ENCODE results near the gene ECE2.

Gene ECE2

DNA sequence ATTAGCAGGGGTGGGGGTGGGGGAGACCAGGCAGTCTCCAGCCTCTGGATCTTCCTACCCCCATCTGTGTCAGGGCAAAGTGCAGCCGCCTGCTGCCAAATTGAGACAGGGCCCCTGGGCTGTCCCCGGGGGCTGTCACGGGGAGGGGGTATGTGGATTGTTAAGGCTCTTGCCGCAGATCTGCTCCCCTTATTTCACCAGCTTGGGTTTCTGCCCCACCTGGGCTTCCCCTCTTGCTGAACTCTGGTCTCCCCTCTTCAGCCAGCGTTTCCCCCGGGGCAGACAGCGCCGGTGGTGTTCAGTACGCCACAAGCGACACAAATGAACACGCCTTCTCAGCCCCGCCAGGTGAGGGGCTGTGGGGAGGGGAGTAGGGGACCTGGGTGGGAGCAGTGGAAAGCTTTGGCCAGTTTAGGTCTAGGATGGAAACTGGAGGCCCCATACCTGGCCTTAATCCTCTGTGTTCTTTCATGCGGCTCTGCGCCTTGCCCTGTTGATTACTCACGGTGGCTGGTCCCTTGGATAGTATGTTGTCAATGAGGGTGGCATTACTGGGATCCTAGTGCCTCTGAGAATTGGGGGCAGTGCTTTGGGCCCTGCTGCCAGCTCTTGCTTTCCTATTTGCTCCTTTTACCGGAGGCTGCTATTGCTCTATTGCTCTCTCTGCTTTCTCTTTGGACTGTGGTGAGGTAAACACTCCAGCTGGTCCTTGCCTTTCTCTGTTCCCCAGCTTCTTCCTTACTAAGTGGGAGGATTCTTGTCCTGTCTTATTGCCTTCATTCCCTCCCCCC is 40.2 kb downstream of the ECE2 start:
- Histone ChIP-seq H4K20me1 (ENCODE audit: insufficient read depth, low read length) (no peaks in the 10 kb centered on the region), H2AFZ (ENCODE audit: low read length) (no peak overlapping the region), H3K4me2 (ENCODE audit: low read length) (peak overlapping the region; percentile 93), H3K9ac (ENCODE audit: low read length) (peak overlapping the region; percentile 95), H3K27me3 (ENCODE audit: insufficient read depth, low read length) (no peaks in the 10 kb centered on the region), H3K36me3 (ENCODE audit: insufficient read depth, low read length) (peaks cover 58% of the 10 kb centered on the region), H3K27ac (ENCODE audit: low read depth, low read length, poor library complexity, severe bottlenecking) (peak overlapping the region; percentile 53), H3K9me3 (ENCODE audit: low read length) (no peaks in the 10 kb centered on the region), H3F3A (ENCODE audit: insufficient read depth, low read length) (0 out of 2 replicates have a peak, but pooled peaks cover 4% of the 10 kb centered on the region), H3K4me1 (ENCODE audit: insufficient read depth, low read length, severe bottlenecking) (peaks cover 26% of the 10 kb centered on the region), H3K4me3 (ENCODE audit: low read depth, low read length, poor library complexity, severe bottlenecking) (peak overlapping the region; percentile 84), H3K9me2 (ENCODE audit: low read depth, low read length) (no peaks in the 10 kb centered on the region), H3K79me2 (ENCODE audit: insufficient read depth, low read length) (peaks cover 46% of the 10 kb centered on the region)
- TF ChIP-seq EZH2 (IDR thresholded peaks at IDR 0.05; ENCODE audit: borderline replicate concordance, low read length) = no peak
- TF ChIP-seq, protein P1, sequence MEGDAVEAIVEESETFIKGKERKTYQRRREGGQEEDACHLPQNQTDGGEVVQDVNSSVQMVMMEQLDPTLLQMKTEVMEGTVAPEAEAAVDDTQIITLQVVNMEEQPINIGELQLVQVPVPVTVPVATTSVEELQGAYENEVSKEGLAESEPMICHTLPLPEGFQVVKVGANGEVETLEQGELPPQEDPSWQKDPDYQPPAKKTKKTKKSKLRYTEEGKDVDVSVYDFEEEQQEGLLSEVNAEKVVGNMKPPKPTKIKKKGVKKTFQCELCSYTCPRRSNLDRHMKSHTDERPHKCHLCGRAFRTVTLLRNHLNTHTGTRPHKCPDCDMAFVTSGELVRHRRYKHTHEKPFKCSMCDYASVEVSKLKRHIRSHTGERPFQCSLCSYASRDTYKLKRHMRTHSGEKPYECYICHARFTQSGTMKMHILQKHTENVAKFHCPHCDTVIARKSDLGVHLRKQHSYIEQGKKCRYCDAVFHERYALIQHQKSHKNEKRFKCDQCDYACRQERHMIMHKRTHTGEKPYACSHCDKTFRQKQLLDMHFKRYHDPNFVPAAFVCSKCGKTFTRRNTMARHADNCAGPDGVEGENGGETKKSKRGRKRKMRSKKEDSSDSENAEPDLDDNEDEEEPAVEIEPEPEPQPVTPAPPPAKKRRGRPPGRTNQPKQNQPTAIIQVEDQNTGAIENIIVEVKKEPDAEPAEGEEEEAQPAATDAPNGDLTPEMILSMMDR (IDR thresholded peaks at IDR 0.05; ENCODE audit: low read length) = no peak

DNA sequence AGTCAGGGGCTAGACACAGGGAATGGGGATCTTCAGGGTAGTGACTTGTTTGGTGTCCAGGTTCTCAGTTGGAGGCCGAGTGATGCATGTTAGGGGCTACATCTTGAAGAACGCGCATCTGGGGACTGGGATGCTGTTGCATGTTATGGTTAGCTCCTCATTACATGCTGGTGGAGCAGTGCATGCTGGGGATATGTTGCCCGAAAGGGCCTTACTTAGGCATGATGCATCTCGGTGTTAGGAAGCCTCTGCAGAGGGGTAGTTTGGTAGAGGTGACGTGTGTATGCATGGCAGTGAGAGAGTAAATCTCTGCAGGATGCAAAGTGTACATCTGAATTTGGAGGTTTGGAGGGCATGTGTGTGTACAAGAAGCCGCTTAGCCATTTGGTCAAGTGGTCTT is 41.0 kb downstream of the ECE2 start:
- TF ChIP-seq, protein P1 (IDR thresholded peaks at IDR 0.05; ENCODE audit: low read length) = no peak
- TF ChIP-seq EZH2 (IDR thresholded peaks at IDR 0.05; ENCODE audit: borderline replicate concordance, low read length) = no peak
- Histone ChIP-seq H2AFZ (ENCODE audit: low read length) (no peak overlapping the region), H3K9me3 (ENCODE audit: low read length) (no peaks in the 10 kb centered on the region), H3K4me3 (ENCODE audit: low read depth, low read length, poor library complexity, severe bottlenecking) (peak overlapping the region; percentile 84), H3K9me2 (ENCODE audit: low read depth, low read length) (no peaks in the 10 kb centered on the region), H3F3A (ENCODE audit: insufficient read depth, low read length) (no peaks in the 10 kb centered on the region), H3K9ac (ENCODE audit: low read length) (peak overlapping the region; percentile 95), H3K79me2 (ENCODE audit: insufficient read depth, low read length) (peaks cover 46% of the 10 kb centered on the region), H3K36me3 (ENCODE audit: insufficient read depth, low read length) (peaks cover 65% of the 10 kb centered on the region), H3K27me3 (ENCODE audit: insufficient read depth, low read length) (no peaks in the 10 kb centered on the region), H3K4me2 (ENCODE audit: low read length) (peak overlapping the region; percentile 93), H3K4me1 (ENCODE audit: insufficient read depth, low read length, severe bottlenecking) (peaks cover 26% of the 10 kb centered on the region), H3K27ac (ENCODE audit: low read depth, low read length, poor library complexity, severe bottlenecking) (no peak overlapping the region), H4K20me1 (ENCODE audit: insufficient read depth, low read length) (no peaks in the 10 kb centered on the region)

DNA sequence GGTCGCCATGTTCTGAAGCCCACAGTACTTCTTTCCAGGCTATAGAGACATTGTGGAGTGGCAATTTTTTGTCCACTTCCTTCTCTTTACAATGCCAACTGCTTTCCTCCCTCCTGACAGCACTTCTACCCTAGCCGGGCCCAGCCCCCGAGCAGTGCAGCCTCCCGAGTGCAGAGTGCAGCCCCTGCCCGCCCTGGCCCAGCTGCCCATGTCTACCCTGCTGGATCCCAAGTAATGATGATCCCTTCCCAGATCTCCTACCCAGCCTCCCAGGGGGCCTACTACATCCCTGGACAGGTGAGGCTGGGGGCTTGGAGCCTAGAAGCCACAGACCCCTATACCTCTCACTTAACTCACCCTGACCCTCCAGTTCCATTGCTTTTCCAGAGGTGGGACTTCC is 41.4 kb downstream of the ECE2 start:
- Histone ChIP-seq H4K20me1 (ENCODE audit: insufficient read depth, low read length) (no peaks in the 10 kb centered on the region), H3K9me2 (ENCODE audit: low read depth, low read length) (no peaks in the 10 kb centered on the region), H3K27me3 (ENCODE audit: insufficient read depth, low read length) (no peaks in the 10 kb centered on the region), H2AFZ (ENCODE audit: low read length) (no peak overlapping the region), H3K4me2 (ENCODE audit: low read length) (peak overlapping the region; percentile 93), H3K9ac (ENCODE audit: low read length) (peak overlapping the region; percentile 95; the same call in 1 of the 2 replicates), H3K4me1 (ENCODE audit: insufficient read depth, low read length, severe bottlenecking) (peaks cover 26% of the 10 kb centered on the region), H3F3A (ENCODE audit: insufficient read depth, low read length) (no peaks in the 10 kb centered on the region), H3K36me3 (ENCODE audit: insufficient read depth, low read length) (peaks cover 70% of the 10 kb centered on the region), H3K79me2 (ENCODE audit: insufficient read depth, low read length) (peaks cover 46% of the 10 kb centered on the region), H3K9me3 (ENCODE audit: low read length) (no peaks in the 10 kb centered on the region), H3K27ac (ENCODE audit: low read depth, low read length, poor library complexity, severe bottlenecking) (no peak overlapping the region), H3K4me3 (ENCODE audit: low read depth, low read length, poor library complexity, severe bottlenecking) (peak overlapping the region; percentile 84)
- no peak for TF ChIP-seq EZH2 (IDR thresholded peaks at IDR 0.05; ENCODE audit: borderline replicate concordance, low read length)
- TF ChIP-seq, protein P1 (IDR thresholded peaks at IDR 0.05; ENCODE audit: low read length) = no peak

Data from OCI-LY1 (cell line).